PFSK-1 (cell line): ENCODE measurements around the gene FLNC.

Source experiments
- FOXP2 ChIP-seq: optimal IDR thresholded peaks from 2 replicates; pipeline ENCODE3; 2011; ENCODE audit warnings: borderline replicate concordance, control low read depth, inconsistent platforms; ENCODE audit not compliant: insufficient read depth; ENCODE audit errors: extremely low read length, extremely low read depth
- POLR2AphosphoS5 ChIP-seq: IDR thresholded peaks from 2 replicates; pipeline ENCODE4 v1.6.1; 2012; ENCODE audit warnings: low read depth, mild to moderate bottlenecking, control low read depth, low read length, moderate library complexity
- SIN3A ChIP-seq: IDR thresholded peaks from 2 replicates; pipeline ENCODE4 v1.6.1; 2012; ENCODE audit warnings: mild to moderate bottlenecking, low read length, moderate library complexity, borderline replicate concordance; ENCODE audit not compliant: insufficient read depth
- TAF1 ChIP-seq: IDR thresholded peaks from 2 replicates; pipeline ENCODE4 v1.6.1; 2012; ENCODE audit warnings: low read length, control low read depth, borderline replicate concordance; ENCODE audit not compliant: insufficient read depth
- TF ChIP-seq, protein P1 (sequence below), 2 experiments: IDR thresholded peaks; 2 replicates each; pipeline versions ENCODE4 v1.6.1 to v1.8.0; 2011 to 2012; ENCODE audit warnings: low read depth in 2 of 2, low read length in 2 of 2, control low read depth in 1 of 2, inconsistent platforms in 1 of 2, mild to moderate bottlenecking in 1 of 2, moderate library complexity in 1 of 2; ENCODE audit not compliant: insufficient read depth in 1 of 2

Gene FLNC

DNA sequence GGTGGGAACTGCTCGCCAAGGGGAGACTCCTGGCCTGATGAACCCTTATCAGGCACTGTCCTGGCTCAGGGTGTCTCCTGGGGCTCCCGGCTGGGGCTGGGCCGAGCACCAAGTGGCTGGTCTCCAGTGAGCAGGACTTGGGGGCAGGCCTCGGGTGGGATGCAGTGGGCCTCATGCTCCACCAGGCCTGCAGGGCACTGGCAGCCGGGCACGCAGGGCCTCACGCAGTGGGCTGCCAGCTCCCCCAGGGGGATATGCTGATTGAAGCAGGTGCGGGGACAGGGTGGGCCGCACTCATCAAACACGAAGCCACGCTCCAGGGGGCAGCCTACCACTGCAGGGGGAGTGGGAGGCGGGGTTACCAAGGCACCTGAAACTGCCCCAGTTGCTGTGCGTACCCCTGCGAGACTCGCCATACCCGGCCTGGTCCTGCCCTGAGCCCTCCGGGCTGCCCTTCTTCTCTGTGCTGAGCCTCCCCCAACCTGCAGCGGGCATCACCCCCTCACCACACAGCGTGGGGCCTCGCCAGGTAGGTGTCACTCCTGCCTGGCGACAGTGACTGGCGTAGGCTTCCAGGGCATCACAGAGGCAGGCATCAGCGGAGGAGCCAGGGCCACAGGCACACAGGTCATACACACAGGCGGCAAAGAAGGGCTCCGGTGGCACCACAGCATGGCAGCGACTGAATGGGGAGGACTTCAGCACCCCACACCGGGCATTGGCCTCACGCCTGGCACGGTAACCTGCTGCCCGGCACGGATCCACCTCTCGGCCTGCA lies 47.0 kb downstream of the FLNC start:
- TF ChIP-seq FOXP2 = no peak
- no peak for TF ChIP-seq SIN3A
- no peak for TF ChIP-seq POLR2AphosphoS5
- TF ChIP-seq, protein P1, sequence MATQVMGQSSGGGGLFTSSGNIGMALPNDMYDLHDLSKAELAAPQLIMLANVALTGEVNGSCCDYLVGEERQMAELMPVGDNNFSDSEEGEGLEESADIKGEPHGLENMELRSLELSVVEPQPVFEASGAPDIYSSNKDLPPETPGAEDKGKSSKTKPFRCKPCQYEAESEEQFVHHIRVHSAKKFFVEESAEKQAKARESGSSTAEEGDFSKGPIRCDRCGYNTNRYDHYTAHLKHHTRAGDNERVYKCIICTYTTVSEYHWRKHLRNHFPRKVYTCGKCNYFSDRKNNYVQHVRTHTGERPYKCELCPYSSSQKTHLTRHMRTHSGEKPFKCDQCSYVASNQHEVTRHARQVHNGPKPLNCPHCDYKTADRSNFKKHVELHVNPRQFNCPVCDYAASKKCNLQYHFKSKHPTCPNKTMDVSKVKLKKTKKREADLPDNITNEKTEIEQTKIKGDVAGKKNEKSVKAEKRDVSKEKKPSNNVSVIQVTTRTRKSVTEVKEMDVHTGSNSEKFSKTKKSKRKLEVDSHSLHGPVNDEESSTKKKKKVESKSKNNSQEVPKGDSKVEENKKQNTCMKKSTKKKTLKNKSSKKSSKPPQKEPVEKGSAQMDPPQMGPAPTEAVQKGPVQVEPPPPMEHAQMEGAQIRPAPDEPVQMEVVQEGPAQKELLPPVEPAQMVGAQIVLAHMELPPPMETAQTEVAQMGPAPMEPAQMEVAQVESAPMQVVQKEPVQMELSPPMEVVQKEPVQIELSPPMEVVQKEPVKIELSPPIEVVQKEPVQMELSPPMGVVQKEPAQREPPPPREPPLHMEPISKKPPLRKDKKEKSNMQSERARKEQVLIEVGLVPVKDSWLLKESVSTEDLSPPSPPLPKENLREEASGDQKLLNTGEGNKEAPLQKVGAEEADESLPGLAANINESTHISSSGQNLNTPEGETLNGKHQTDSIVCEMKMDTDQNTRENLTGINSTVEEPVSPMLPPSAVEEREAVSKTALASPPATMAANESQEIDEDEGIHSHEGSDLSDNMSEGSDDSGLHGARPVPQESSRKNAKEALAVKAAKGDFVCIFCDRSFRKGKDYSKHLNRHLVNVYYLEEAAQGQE (IDR thresholded peaks at IDR 0.05; ENCODE audit: insufficient read depth in 1 of 2, low read depth in 2 of 2, low read length in 2 of 2) = no peak
- no peak for TF ChIP-seq TAF1

DNA sequence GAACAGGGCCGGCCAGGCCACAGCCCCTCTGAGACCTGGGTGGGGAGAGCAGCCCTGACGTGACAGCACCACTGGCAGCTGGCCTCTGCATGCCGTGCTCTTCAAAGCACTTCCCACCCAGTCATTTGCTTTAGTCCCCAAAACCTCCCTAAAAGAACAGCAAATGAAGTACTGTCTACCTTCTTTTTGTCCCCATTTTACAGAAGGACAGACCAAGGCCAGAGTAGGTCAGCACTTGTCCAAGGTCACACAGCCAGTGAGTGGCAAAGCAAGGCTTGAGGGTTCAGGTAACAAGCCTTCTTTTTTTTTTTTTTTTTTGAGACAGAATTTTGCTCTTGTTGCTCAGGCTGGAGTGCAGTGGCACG lies 47.5 kb downstream of the FLNC start:
- TF ChIP-seq, protein P1 (IDR thresholded peaks at IDR 0.05; ENCODE audit: insufficient read depth in 1 of 2, low read depth in 2 of 2, low read length in 2 of 2) = no peak
- TF ChIP-seq SIN3A (no peak), TAF1 (no peak), FOXP2 (no peak), POLR2AphosphoS5 (no peak)

DNA sequence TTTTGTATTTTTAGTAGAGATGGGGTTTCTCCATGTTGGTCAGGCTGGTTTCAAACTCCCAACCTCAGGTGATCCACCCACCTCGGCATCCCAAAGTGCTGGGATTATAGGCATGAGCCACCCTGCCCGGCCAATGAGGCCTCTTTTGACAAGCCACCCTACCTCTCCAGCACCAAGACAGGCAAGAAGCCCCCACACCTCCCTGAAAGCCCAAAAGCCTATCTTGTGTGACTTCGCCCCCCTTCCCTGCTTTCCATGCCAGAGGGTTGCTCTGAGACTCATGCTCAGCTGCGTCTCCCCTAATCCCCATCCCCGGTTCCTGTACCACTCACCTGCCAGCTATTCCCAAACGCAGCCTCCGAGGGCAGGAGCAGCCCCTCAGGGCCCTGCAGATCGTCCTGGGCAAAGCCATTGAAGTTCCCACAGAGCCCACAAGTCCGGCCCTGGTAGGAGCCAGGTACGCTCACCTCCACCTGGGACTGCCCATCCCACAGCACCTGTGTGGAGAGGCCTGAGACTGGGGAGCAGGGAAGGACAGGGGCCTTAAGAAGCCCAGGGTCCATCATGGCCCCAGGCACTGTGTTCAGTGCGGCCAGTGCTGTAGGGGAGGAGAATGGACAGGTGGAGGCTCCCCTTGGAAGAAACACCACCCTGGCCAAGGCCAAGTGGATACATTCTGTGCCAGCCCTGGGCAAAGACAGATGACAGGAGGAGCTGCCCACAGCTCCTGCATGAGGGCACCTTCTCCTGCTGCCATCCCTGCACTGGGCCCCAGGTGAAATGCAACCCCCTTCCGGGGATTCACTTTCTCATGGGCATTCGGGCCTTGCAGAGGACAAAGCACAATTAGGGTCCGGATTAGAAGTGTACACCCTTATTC lies 48.3 kb downstream of the FLNC start:
- TF ChIP-seq SIN3A (no peak), TAF1 (no peak), FOXP2 (no peak), POLR2AphosphoS5 (no peak)
- TF ChIP-seq, protein P1 (IDR thresholded peaks at IDR 0.05; ENCODE audit: insufficient read depth in 1 of 2, low read depth in 2 of 2, low read length in 2 of 2) = no peak

DNA sequence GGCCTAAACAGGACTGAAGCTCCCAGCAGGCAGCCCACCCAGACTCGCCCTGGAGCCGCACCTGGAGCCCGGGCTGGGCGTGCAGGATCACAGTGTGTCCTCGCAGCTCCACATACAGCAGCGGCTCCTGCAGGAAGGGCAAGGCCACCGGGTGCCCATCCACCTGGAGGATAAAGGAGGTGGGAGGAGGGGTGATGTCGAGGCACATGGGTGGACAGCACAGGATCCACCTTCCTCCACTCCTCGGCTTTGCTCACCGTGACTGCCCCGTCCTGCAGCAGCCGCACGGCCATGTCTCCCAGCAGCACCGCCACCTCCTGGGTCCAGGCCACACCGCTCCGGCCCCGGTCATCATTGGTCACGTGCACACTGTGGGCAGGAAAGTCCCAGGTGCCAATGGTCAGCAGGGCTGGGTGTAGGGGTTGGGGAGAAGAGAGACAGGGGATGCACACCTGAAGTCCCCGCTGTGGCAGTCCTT lies 49.3 kb downstream of the FLNC start:
- TF ChIP-seq, protein P1 (IDR thresholded peaks at IDR 0.05; ENCODE audit: insufficient read depth in 1 of 2, low read depth in 2 of 2, low read length in 2 of 2) = no peak
- TF ChIP-seq FOXP2 (no peak), POLR2AphosphoS5 (no peak), TAF1 (no peak), SIN3A (no peak)
